WTC11 (cell line): Measurements from ENCODE around the gene JMJD6. TPM values are rescaled to one million over a fixed set of nuclear protein-coding genes. Genes with fewer than 3 reads are reported as not detected.

ENCODE experiments used
- ATAC-seq: fragments of 200-7000 bp; cut with Tn5 transposase; 2 replicates; pipeline ENCODE4 v1.10.0; 2021; ENCODE audit warnings: mild to moderate bottlenecking, moderate library complexity
- CTCF ChIA-PET: fragments of 300-600 bp; sonication (Branson Sonifier 250); formaldehyde crosslinking; loops from one replicate; lab custom pipeline; 2021; ENCODE audit warnings: antibody characterized with exemption; lab: Charles Lee
- POLR2A ChIA-PET: fragments of 350-600 bp; sonication (Branson Sonifier 250); formaldehyde crosslinking; loops from one replicate; lab custom pipeline; 2021; ENCODE audit warnings: antibody characterized with exemption; lab: Charles Lee
- DNase-seq: peaks from one replicate; pipeline ENCODE4 v3.0.0; 2021; ENCODE audit warnings: low spot score
- H3K27ac Mint-ChIP-seq: 2 replicates; pipeline ENCODE4 v1.8.0; 2021; ENCODE audit warnings: mixed read lengths
- H3K27me3 Mint-ChIP-seq: 2 replicates; pipeline ENCODE4 v1.8.0; 2021; ENCODE audit warnings: low read depth, mild to moderate bottlenecking, moderate library complexity, mixed read lengths
- H3K36me3 Mint-ChIP-seq: 2 replicates; pipeline ENCODE4 v1.8.0; 2021; ENCODE audit warnings: mixed read lengths
- H3K4me1 Mint-ChIP-seq: 2 replicates; pipeline ENCODE4 v1.8.0; 2022; ENCODE audit warnings: mixed read lengths
- H3K4me3 Mint-ChIP-seq: 2 replicates; pipeline ENCODE4 v1.8.0; 2021; ENCODE audit warnings: mild to moderate bottlenecking, moderate library complexity, mixed read lengths
- H3K9me3 Mint-ChIP-seq: 2 replicates; pipeline ENCODE4 v1.8.0; 2021; ENCODE audit warnings: mixed read lengths
- FOXP1 ChIP-seq: sonication (generic); formaldehyde crosslinking; IDR thresholded peaks from 2 replicates; pipeline ENCODE4 v1.8.0; 2022; ENCODE audit warnings: missing genetic modification reagents, mild to moderate bottlenecking, moderate library complexity, borderline replicate concordance
- IRF2 ChIP-seq: sonication (generic); formaldehyde crosslinking; IDR thresholded peaks from 2 replicates; pipeline ENCODE4 v1.8.0; 2022; ENCODE audit warnings: low read depth, missing genetic modification reagents, borderline replicate concordance
- MLX ChIP-seq: sonication (generic); formaldehyde crosslinking; IDR thresholded peaks from 2 replicates; pipeline ENCODE4 v1.8.1; 2023; ENCODE audit warnings: mild to moderate bottlenecking, missing genetic modification reagents, moderate library complexity
- MYBL2 ChIP-seq: sonication (generic); formaldehyde crosslinking; IDR thresholded peaks from 2 replicates; pipeline ENCODE4 v1.8.1; 2023; ENCODE audit warnings: mild to moderate bottlenecking, moderate library complexity, missing genetic modification reagents
- NFATC4 ChIP-seq: fragments of 250-450 bp; sonication (Bioruptor Pico); IDR thresholded peaks from 2 replicates; pipeline ENCODE4 v1.9.0; 2021; ENCODE audit warnings: mild to moderate bottlenecking
- NFE2L1 ChIP-seq: sonication (generic); formaldehyde crosslinking; IDR thresholded peaks from 2 replicates; pipeline ENCODE4 v1.8.1; 2023; ENCODE audit warnings: missing genetic modification reagents
- NFYB ChIP-seq: sonication (generic); formaldehyde crosslinking; conservative IDR thresholded peaks from 2 replicates; pipeline ENCODE4 v1.8.0; 2022; ENCODE audit warnings: low read depth, missing genetic modification reagents
- NR2C2 ChIP-seq: sonication (generic); formaldehyde crosslinking; IDR thresholded peaks from 2 replicates; pipeline ENCODE4 v1.8.0; 2022; ENCODE audit warnings: mild to moderate bottlenecking, missing genetic modification reagents
- OVOL2 ChIP-seq: fragments of 250-450 bp; sonication (Bioruptor Pico); IDR thresholded peaks from 2 replicates; pipeline ENCODE4 v1.9.0; 2021; ENCODE audit warnings: mild to moderate bottlenecking, borderline replicate concordance
- PRRX2 ChIP-seq: fragments of 250-450 bp; sonication (Bioruptor Pico); IDR thresholded peaks from 2 replicates; pipeline ENCODE4 v1.8.0; 2021; ENCODE audit warnings: mild to moderate bottlenecking
- RELA ChIP-seq: sonication (generic); formaldehyde crosslinking; IDR thresholded peaks from 2 replicates; pipeline ENCODE4 v1.8.1; 2022; ENCODE audit warnings: missing genetic modification reagents, mild to moderate bottlenecking, borderline replicate concordance
- RORB ChIP-seq: fragments of 250-450 bp; sonication (Bioruptor Pico); IDR thresholded peaks from 2 replicates; pipeline ENCODE4 v1.9.0; 2021; ENCODE audit warnings: mild to moderate bottlenecking
- SP1 ChIP-seq: sonication (generic); formaldehyde crosslinking; conservative IDR thresholded peaks from 2 replicates; pipeline ENCODE4 v1.8.1; 2022; ENCODE audit warnings: missing genetic modification reagents
- TCF7 ChIP-seq: sonication (generic); formaldehyde crosslinking; IDR thresholded peaks from 2 replicates; pipeline ENCODE4 v1.8.0; 2022; ENCODE audit warnings: mild to moderate bottlenecking, low read depth, missing genetic modification reagents, moderate library complexity
- ZBTB43 ChIP-seq: sonication (generic); formaldehyde crosslinking; IDR thresholded peaks from 2 replicates; pipeline ENCODE4 v1.8.1; 2023; ENCODE audit warnings: mild to moderate bottlenecking, missing genetic modification reagents
- ZNF219 ChIP-seq: sonication (generic); formaldehyde crosslinking; IDR thresholded peaks from 2 replicates; pipeline ENCODE4 v1.8.0; 2023; ENCODE audit warnings: missing genetic modification reagents, mild to moderate bottlenecking, borderline replicate concordance
- ZNF232 ChIP-seq: sonication (generic); formaldehyde crosslinking; IDR thresholded peaks from 2 replicates; pipeline ENCODE4 v1.8.0; 2022; ENCODE audit warnings: mild to moderate bottlenecking, missing genetic modification reagents
- ZNF416 ChIP-seq: fragments of 250-450 bp; sonication (Bioruptor Pico); IDR thresholded peaks from 2 replicates; pipeline ENCODE4 v1.9.0; 2021; ENCODE audit warnings: mild to moderate bottlenecking, inconsistent platforms
- total RNA-seq: library from RNA; stranded (reverse); gene quantifications from 3 replicates; pipeline ENCODE4 v1.2.3, GENCODE V29; 2021
- TF ChIP-seq, protein P1 (sequence below): sonication (generic); formaldehyde crosslinking; IDR thresholded peaks from 2 replicates; pipeline ENCODE4 v1.8.0; 2023; ENCODE audit warnings: missing genetic modification reagents
- TF ChIP-seq, protein P2 (sequence below): sonication (generic); formaldehyde crosslinking; IDR thresholded peaks from 2 replicates; pipeline ENCODE4 v1.8.1; 2022; ENCODE audit warnings: mild to moderate bottlenecking, moderate library complexity, missing genetic modification reagents
- TF ChIP-seq, protein P3 (sequence below): sonication (generic); formaldehyde crosslinking; IDR thresholded peaks from 2 replicates; pipeline ENCODE4 v1.8.1; 2023; ENCODE audit warnings: mild to moderate bottlenecking, missing genetic modification reagents, borderline replicate concordance

Gene JMJD6
- total RNA-seq, 1 experiment from 2014 or later: 21.6 TPM

GRCh38 chr17:76744747-76745146 is 18.3 kb upstream of the JMJD6 start:
- TF ChIP-seq, protein P1, sequence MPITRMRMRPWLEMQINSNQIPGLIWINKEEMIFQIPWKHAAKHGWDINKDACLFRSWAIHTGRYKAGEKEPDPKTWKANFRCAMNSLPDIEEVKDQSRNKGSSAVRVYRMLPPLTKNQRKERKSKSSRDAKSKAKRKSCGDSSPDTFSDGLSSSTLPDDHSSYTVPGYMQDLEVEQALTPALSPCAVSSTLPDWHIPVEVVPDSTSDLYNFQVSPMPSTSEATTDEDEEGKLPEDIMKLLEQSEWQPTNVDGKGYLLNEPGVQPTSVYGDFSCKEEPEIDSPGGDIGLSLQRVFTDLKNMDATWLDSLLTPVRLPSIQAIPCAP: no peak
- TF ChIP-seq, protein P2, sequence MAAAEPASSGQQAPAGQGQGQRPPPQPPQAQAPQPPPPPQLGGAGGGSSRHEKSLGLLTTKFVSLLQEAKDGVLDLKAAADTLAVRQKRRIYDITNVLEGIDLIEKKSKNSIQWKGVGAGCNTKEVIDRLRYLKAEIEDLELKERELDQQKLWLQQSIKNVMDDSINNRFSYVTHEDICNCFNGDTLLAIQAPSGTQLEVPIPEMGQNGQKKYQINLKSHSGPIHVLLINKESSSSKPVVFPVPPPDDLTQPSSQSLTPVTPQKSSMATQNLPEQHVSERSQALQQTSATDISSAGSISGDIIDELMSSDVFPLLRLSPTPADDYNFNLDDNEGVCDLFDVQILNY (CRISPR knock-in tag): no peak
- no peak for TF ChIP-seq NFE2L1 (CRISPR knock-in tag)
- no peaks in the 10 kb centered on the region for H3K27me3 Mint-ChIP-seq
- DNase-seq: no peak
- CTCF ChIA-PET: no interaction called here
- no peaks in the 10 kb centered on the region for H3K9me3 Mint-ChIP-seq
- no peak overlapping the region for H3K4me3 Mint-ChIP-seq
- POLR2A ChIA-PET: interaction anchor here (0.6 kb wide), 1 partner anchor 42 kb away, joined by 8 read pairs; no protein-coding TSS in a partner anchor
- peaks cover 41% of the 10 kb centered on the region for H3K36me3 Mint-ChIP-seq
- no peak for ATAC-seq
- no peak overlapping the region for H3K27ac Mint-ChIP-seq
- H3K4me1 Mint-ChIP-seq: no peaks in the 10 kb centered on the region

GRCh38 chr17:76742958-76743357 is 16.6 kb upstream of the JMJD6 start:
- H3K9me3 Mint-ChIP-seq: no peaks in the 10 kb centered on the region
- TF ChIP-seq OVOL2: no peak
- TF ChIP-seq FOXP1 (CRISPR knock-in tag): no peak
- TF ChIP-seq, protein P3, sequence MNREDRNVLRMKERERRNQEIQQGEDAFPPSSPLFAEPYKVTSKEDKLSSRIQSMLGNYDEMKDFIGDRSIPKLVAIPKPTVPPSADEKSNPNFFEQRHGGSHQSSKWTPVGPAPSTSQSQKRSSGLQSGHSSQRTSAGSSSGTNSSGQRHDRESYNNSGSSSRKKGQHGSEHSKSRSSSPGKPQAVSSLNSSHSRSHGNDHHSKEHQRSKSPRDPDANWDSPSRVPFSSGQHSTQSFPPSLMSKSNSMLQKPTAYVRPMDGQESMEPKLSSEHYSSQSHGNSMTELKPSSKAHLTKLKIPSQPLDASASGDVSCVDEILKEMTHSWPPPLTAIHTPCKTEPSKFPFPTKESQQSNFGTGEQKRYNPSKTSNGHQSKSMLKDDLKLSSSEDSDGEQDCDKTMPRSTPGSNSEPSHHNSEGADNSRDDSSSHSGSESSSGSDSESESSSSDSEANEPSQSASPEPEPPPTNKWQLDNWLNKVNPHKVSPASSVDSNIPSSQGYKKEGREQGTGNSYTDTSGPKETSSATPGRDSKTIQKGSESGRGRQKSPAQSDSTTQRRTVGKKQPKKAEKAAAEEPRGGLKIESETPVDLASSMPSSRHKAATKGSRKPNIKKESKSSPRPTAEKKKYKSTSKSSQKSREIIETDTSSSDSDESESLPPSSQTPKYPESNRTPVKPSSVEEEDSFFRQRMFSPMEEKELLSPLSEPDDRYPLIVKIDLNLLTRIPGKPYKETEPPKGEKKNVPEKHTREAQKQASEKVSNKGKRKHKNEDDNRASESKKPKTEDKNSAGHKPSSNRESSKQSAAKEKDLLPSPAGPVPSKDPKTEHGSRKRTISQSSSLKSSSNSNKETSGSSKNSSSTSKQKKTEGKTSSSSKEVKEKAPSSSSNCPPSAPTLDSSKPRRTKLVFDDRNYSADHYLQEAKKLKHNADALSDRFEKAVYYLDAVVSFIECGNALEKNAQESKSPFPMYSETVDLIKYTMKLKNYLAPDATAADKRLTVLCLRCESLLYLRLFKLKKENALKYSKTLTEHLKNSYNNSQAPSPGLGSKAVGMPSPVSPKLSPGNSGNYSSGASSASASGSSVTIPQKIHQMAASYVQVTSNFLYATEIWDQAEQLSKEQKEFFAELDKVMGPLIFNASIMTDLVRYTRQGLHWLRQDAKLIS: no peak
- no peak for TF ChIP-seq ZNF416
- no peak for TF ChIP-seq NFATC4 (CRISPR knock-in tag)
- no peak for TF ChIP-seq RELA (CRISPR knock-in tag)
- TF ChIP-seq RORB (CRISPR knock-in tag): no peak
- TF ChIP-seq ZNF219 (CRISPR knock-in tag): no peak
- no peak for TF ChIP-seq IRF2
- TF ChIP-seq, protein P1: no peak
- no peak for TF ChIP-seq PRRX2 (CRISPR knock-in tag)
- TF ChIP-seq MYBL2 (CRISPR knock-in tag): no peak
- TF ChIP-seq MLX (CRISPR knock-in tag): no peak
- TF ChIP-seq ZNF232 (CRISPR knock-in tag): no peak
- TF ChIP-seq NFYB: no peak
- TF ChIP-seq NFE2L1 (CRISPR knock-in tag): no peak
- no peak for TF ChIP-seq NR2C2 (CRISPR knock-in tag)
- no peak for TF ChIP-seq TCF7 (CRISPR knock-in tag)
- TF ChIP-seq ZBTB43 (CRISPR knock-in tag): no peak
- no peak for TF ChIP-seq SP1 (CRISPR knock-in tag)
- TF ChIP-seq, all 79 proteins: peak for 0
- ATAC-seq (no peak), DNase-seq (no peak)
- ChIA-PET CTCF (interaction anchor here (0.7 kb wide), 1 partner anchor 28 kb away, joined by 4 read pairs; no protein-coding TSS in a partner anchor), POLR2A (no interaction called here)
- peaks cover 41% of the 10 kb centered on the region for H3K36me3 Mint-ChIP-seq
- H3K4me3 Mint-ChIP-seq: no peak overlapping the region
- no peak overlapping the region for H3K27ac Mint-ChIP-seq
- peaks cover 13% of the 10 kb centered on the region for H3K4me1 Mint-ChIP-seq
- no peaks in the 10 kb centered on the region for H3K27me3 Mint-ChIP-seq
